Loucy (cell line): ENCODE data around the gene ZDHHC20.

Source experiments
- H2AFZ ChIP-seq: fragments of 200-600 bp; sonication (generic); 2 replicates; pipeline ENCODE4 v1.6.0; 2016; ENCODE audit warnings: antibody characterized with exemption, mild to moderate bottlenecking, low read length, moderate library complexity
- H3F3A ChIP-seq: fragments of 200-600 bp; 2 replicates; pipeline ENCODE4 v1.6.0; 2016; ENCODE audit warnings: antibody characterized with exemption, low read depth, mild to moderate bottlenecking
- H3K27me3 ChIP-seq: fragments of 200-600 bp; sonication (generic); 2 replicates; pipeline ENCODE4 v1.6.1; 2014; ENCODE audit warnings: low read length, mild to moderate bottlenecking; ENCODE audit not compliant: insufficient read depth, poor library complexity, severe bottlenecking
- H3K36me3 ChIP-seq: fragments of 200-600 bp; sonication (generic); 2 replicates; pipeline ENCODE4 v1.6.1; 2016; ENCODE audit warnings: low read length; ENCODE audit not compliant: insufficient read depth
- H3K4me1 ChIP-seq: fragments of 200-600 bp; sonication (generic); 2 replicates; pipeline ENCODE4 v1.5.1; 2014; ENCODE audit warnings: low read length, mild to moderate bottlenecking; ENCODE audit not compliant: insufficient read depth, poor library complexity, severe bottlenecking
- H3K4me2 ChIP-seq: fragments of 200-600 bp; sonication (generic); 2 replicates; pipeline ENCODE4 v1.6.0; 2014; ENCODE audit warnings: antibody characterized with exemption, low read length, low read depth, mild to moderate bottlenecking; ENCODE audit not compliant: poor library complexity, severe bottlenecking
- H3K4me3 ChIP-seq: fragments of 200-600 bp; sonication (generic); 2 replicates; pipeline ENCODE4 v1.5.1; 2014; ENCODE audit warnings: low read length, mild to moderate bottlenecking, mixed read lengths; ENCODE audit not compliant: poor library complexity, severe bottlenecking
- H3K79me2 ChIP-seq: fragments of 200-600 bp; sonication (generic); 2 replicates; pipeline ENCODE4 v1.6.1; 2014; ENCODE audit warnings: low read length; ENCODE audit not compliant: insufficient read depth
- H3K9ac ChIP-seq: fragments of 200-600 bp; sonication (generic); 2 replicates; pipeline ENCODE4 v1.6.0; 2014; ENCODE audit warnings: mild to moderate bottlenecking, low read depth, low read length, moderate library complexity; ENCODE audit not compliant: poor library complexity, severe bottlenecking
- H3K9me2 ChIP-seq: fragments of 200-600 bp; sonication (generic); replicated peaks from 2 replicates; pipeline ENCODE4 v1.6.1; 2016; ENCODE audit warnings: low read depth, low read length, mixed read lengths
- H3K9me3 ChIP-seq: fragments of 200-600 bp; sonication (generic); 2 replicates; pipeline ENCODE4 v1.6.1; 2014; ENCODE audit warnings: mild to moderate bottlenecking, antibody characterized with exemption, low read length, low read depth; ENCODE audit not compliant: insufficient read depth
- H4K20me1 ChIP-seq: fragments of 200-600 bp; sonication (generic); 2 replicates; pipeline ENCODE4 v1.6.0; 2014; ENCODE audit warnings: antibody characterized with exemption, low read length, mild to moderate bottlenecking; ENCODE audit not compliant: insufficient read depth, poor library complexity, severe bottlenecking
- CTCF ChIP-seq: fragments of 200-600 bp; sonication (generic); conservative IDR thresholded peaks from 2 replicates; pipeline ENCODE4 v1.5.1; 2014; ENCODE audit warnings: mild to moderate bottlenecking, antibody characterized with exemption, low read length
- EZH2phosphoT487 ChIP-seq: fragments of 200-600 bp; IDR thresholded peaks from 2 replicates; pipeline ENCODE4 v1.6.1; 2018; ENCODE audit warnings: antibody characterized with exemption, mild to moderate bottlenecking, moderate library complexity, borderline replicate concordance

Gene ZDHHC20

GRCh38 chr13:21338639-21339278 is 120.3 kb downstream of the ZDHHC20 start:
- Histone ChIP-seq H3F3A (peaks cover 5% of the 10 kb centered on the region; the same call in 1 of the 2 replicates), H3K9me3 (no peaks in the 10 kb centered on the region), H3K9ac (no peak overlapping the region), H4K20me1 (peaks cover 51% of the 10 kb centered on the region), H3K79me2 (peaks cover 100% of the 10 kb centered on the region), H3K36me3 (peaks cover 6% of the 10 kb centered on the region; the same call in 1 of the 2 replicates), H3K4me3 (no peak overlapping the region), H3K9me2 (no peaks in the 10 kb centered on the region), H2AFZ (no peak overlapping the region), H3K27me3 (no peaks in the 10 kb centered on the region), H3K4me1 (peaks cover 54% of the 10 kb centered on the region), H3K4me2 (peak overlapping the region; percentile 99)
- TF ChIP-seq CTCF (no peak), EZH2phosphoT487 (no peak)

- no peaks in the 10 kb centered on the region for H3K27me3 ChIP-seq
- TF ChIP-seq CTCF (peak; percentile 35; the same call in 1 of the 2 replicates), EZH2phosphoT487 (no peak)
- H3K9ac ChIP-seq: no peak overlapping the region
- H3K4me3 ChIP-seq: no peak overlapping the region
- no peaks in the 10 kb centered on the region for H3K9me3 ChIP-seq
- H3K4me1 ChIP-seq: peaks cover 48% of the 10 kb centered on the region
- H4K20me1 ChIP-seq: peaks cover 46% of the 10 kb centered on the region
- peaks cover 100% of the 10 kb centered on the region for H3K79me2 ChIP-seq
- peak overlapping the region; percentile 99 for H3K4me2 ChIP-seq
- no peak overlapping the region for H2AFZ ChIP-seq
- H3K36me3 ChIP-seq: peaks cover 6% of the 10 kb centered on the region; the same call in 1 of the 2 replicates
- H3K9me2 ChIP-seq: no peaks in the 10 kb centered on the region
- H3F3A ChIP-seq: no peaks in the 10 kb centered on the region
Observed at GRCh38 chr13:21338156-21338555, 120.9 kb downstream of the ZDHHC20 start.

- TF ChIP-seq CTCF (no peak), EZH2phosphoT487 (no peak)
- Histone ChIP-seq H3K9me3 (no peaks in the 10 kb centered on the region), H4K20me1 (peaks cover 35% of the 10 kb centered on the region), H3K79me2 (peaks cover 100% of the 10 kb centered on the region), H3K36me3 (peaks cover 6% of the 10 kb centered on the region; the same call in 1 of the 2 replicates), H3K9ac (no peak overlapping the region), H3K4me2 (peak overlapping the region; percentile 20), H2AFZ (no peak overlapping the region), H3K4me1 (peaks cover 38% of the 10 kb centered on the region), H3K27me3 (no peaks in the 10 kb centered on the region), H3K4me3 (no peak overlapping the region), H3F3A (no peaks in the 10 kb centered on the region), H3K9me2 (no peaks in the 10 kb centered on the region)
Observed at GRCh38 chr13:21336609-21337349, 122.3 kb downstream of the ZDHHC20 start.
